ENCODE data around the gene BRD9.

GRCh38 chr5:932628-933250 is 40.1 kb upstream of the BRD9 start:
- TF ChIP-seq CTCF (IDR thresholded peaks at IDR 0.05 in 8 of 11, conservative IDR thresholded peaks at IDR 0.05 in 3 of 11), result no peak
- no peak for TF ChIP-seq POLR2AphosphoS5 (IDR thresholded peaks at IDR 0.05)
